HG03442 (cell line): ENCODE measurements around the gene HEATR3.
A peak's percentile ranks its signal among the peaks of the same experiment; 100 is the strongest.

Source experiments
- ATAC-seq: cut with Tn5 transposase; IDR thresholded peaks from one replicate; pipeline ENCODE4 v1.9.1; 2021; ENCODE audit warnings: mild to moderate bottlenecking, moderate library complexity; ENCODE audit not compliant: unreplicated experiment

HEATR3 gene

GRCh38 chr16:50152807-50153595 is 87.2 kb downstream of the HEATR3 start, which contains the start of gene TENT4B:
Gene TENT4B, plus strand, starts transcription at chr16:50153306. Its CDS starts 316 bp downstream, at chr16:50153622.
- peak; percentile 67 for ATAC-seq

GRCh38 chr16:50153596-50154419 is 88.0 kb downstream of the HEATR3 start:
- peak; percentile 12 for ATAC-seq

- no peak for ATAC-seq
These were observed 88.7 kb downstream of the HEATR3 start for GRCh38 chr16:50154420-50154950.

GRCh38 chr16:50155925-50156324 is 90.2 kb downstream of the HEATR3 start:
- ATAC-seq = no peak
